Mesendoderm (in vitro differentiated cells): ENCODE data around the gene SH3BP2.

Source experiments
- DNase-seq: peaks from one replicate; pipeline ENCODE4 v3.0.0; 2013
- H2AK5ac ChIP-seq: 2 replicates; pipeline ENCODE4 v1.6.1; 2013; ENCODE audit warnings: low read length, inconsistent platforms
- H2BK120ac ChIP-seq: 2 replicates; pipeline ENCODE4 v1.6.1; 2013; ENCODE audit warnings: low read depth, mild to moderate bottlenecking, low read length, moderate library complexity, mixed read lengths
- H2BK15ac ChIP-seq: replicated peaks from 2 replicates; pipeline ENCODE4 v1.6.1; 2013; ENCODE audit warnings: low read depth, mild to moderate bottlenecking, moderate library complexity
- H2BK5ac ChIP-seq: 2 replicates; pipeline ENCODE4 v1.6.1; 2013; ENCODE audit warnings: low read length, inconsistent platforms
- H3K18ac ChIP-seq: 2 replicates; pipeline ENCODE4 v1.6.1; 2013; ENCODE audit warnings: mild to moderate bottlenecking, low read length, mixed read lengths
- H3K23ac ChIP-seq: one replicate; pipeline ENCODE4 v1.6.1; 2013; ENCODE audit warnings: low read length
- H3K27ac ChIP-seq: 2 replicates; pipeline ENCODE4 v1.5.1; 2013; ENCODE audit warnings: low read depth, mild to moderate bottlenecking, inconsistent platforms, low read length, moderate library complexity
- H3K27me3 ChIP-seq: 2 replicates; pipeline ENCODE4 v1.6.1; 2013; ENCODE audit warnings: low read length, control low read depth, mild to moderate bottlenecking, inconsistent platforms; ENCODE audit not compliant: insufficient read depth, poor library complexity
- H3K36me3 ChIP-seq: 2 replicates; pipeline ENCODE4 v1.6.1; 2013; ENCODE audit warnings: low read length, inconsistent platforms; ENCODE audit not compliant: control insufficient read depth, insufficient read depth
- H3K4ac ChIP-seq: one replicate; pipeline ENCODE4 v1.6.1; 2013; ENCODE audit warnings: low read depth, mild to moderate bottlenecking, low read length, moderate library complexity
- H3K4me1 ChIP-seq: 2 replicates; pipeline ENCODE4 v1.6.1; 2013; ENCODE audit warnings: low read depth, low read length, inconsistent platforms; ENCODE audit not compliant: control insufficient read depth
- H3K4me2 ChIP-seq: 2 replicates; pipeline ENCODE4 v1.6.1; 2013; ENCODE audit warnings: low read length
- H3K4me3 ChIP-seq: 2 replicates; pipeline ENCODE4 v1.5.1; 2013; ENCODE audit warnings: mild to moderate bottlenecking, low read length
- H3K56ac ChIP-seq: one replicate; pipeline ENCODE4 v1.6.1; 2013; ENCODE audit warnings: low read length
- H3K79me1 ChIP-seq: 2 replicates; pipeline ENCODE4 v1.6.1; 2013; ENCODE audit warnings: low read length, inconsistent platforms
- H3K79me2 ChIP-seq: 2 replicates; pipeline ENCODE4 v1.6.1; 2013; ENCODE audit warnings: mild to moderate bottlenecking, low read length; ENCODE audit not compliant: control insufficient read depth, insufficient read depth
- H3K9ac ChIP-seq: 2 replicates; pipeline ENCODE4 v1.6.1; 2013; ENCODE audit warnings: low read length, inconsistent platforms
- H4K5ac ChIP-seq: one replicate; pipeline ENCODE4 v1.6.1; 2013; ENCODE audit warnings: low read length
- H4K8ac ChIP-seq: one replicate; pipeline ENCODE4 v1.6.1; 2013; ENCODE audit warnings: low read depth, mild to moderate bottlenecking, control low read depth, low read length, moderate library complexity
- WGBS: extraction: QIAGEN DNeasy Blood & Tissue Kit; methylation state at CpG from one replicate; pipeline ENCODE4 v1.1.7; 2013; ENCODE audit warnings: low lambda C conversion rate, missing lambda C conversion rate; ENCODE audit not compliant: insufficient coverage; ENCODE audit errors: extremely low coverage; 5-methylcytosine and 5-hydroxymethylcytosine counted together

SH3BP2 gene

GRCh38 chr4:2800691-2801596 lies 8.1 kb downstream of the SH3BP2 start:
- Histone ChIP-seq H2BK120ac (no peak overlapping the region), H3K9ac (peak overlapping the region; percentile 63)

DNA sequence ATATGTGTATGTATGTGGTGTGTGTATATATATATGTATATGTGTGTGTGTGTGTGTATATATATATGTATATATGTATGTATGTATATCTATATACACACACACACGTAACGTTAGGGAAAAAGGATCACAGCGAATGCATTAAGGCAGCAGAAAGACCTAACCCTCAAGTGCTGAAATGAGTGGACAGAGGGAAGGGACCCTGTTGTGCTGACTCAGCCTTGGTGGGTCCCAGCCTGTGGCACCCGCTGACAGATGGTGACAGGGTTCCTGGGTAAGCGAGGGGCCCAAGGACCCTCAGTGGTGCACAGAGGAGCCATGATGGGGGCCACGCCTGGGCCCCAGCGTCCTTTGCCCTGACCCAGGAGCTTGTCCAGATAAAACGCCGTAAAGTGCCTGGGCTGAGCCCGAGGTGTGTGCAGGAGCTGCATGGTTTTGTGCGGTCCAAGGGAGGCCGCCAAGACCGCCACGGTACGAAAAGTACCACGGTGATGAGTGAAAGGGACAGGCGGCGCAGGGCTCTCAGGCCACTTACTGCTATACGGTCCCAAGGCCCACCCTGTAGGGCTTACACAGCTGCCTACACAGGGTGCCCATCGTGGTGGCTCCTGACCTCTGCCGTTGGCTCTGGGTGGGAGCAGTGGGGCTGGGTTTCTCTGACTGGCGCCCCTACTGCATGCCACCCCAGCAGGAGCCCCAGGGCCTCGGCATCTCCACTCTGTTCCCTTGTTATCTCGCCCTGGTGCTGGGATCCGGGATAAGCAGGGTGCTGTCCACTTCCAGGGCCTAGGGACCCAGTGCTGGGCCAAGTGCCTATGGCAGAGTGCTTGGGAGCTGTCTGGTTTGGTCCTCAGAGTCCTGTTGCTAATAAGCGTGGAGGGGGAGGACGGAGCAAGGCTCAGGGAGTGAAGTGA lies 10.0 kb downstream of the SH3BP2 start:
- Histone ChIP-seq H3K79me2 (no peaks in the 10 kb centered on the region), H3K27me3 (no peaks in the 10 kb centered on the region), H2BK15ac (no peak overlapping the region), H3K36me3 (no peaks in the 10 kb centered on the region), H3K9ac (no peak overlapping the region), H3K79me1 (no peaks in the 10 kb centered on the region), H3K4ac (no peak overlapping the region), H3K4me1 (peaks cover 2% of the 10 kb centered on the region), H3K56ac (peak overlapping the region; percentile 34), H2AK5ac (no peak overlapping the region), H2BK120ac (no peak overlapping the region), H4K5ac (no peak overlapping the region), H2BK5ac (no peak overlapping the region), H3K27ac (no peak overlapping the region), H4K8ac (no peak overlapping the region), H3K4me2 (no peak overlapping the region), H3K4me3 (no peak overlapping the region), H3K23ac (no peak overlapping the region), H3K18ac (no peak overlapping the region)
- no CpG with 5 or more reads among the region's 27 CpGs for WGBS
- no peak for DNase-seq

More at GRCh38 chr4:2800691-2801596, 8.1 kb downstream of the SH3BP2 start:
- peak overlapping the region; percentile 28 for H3K27ac ChIP-seq
- H3K4me2 ChIP-seq: no peak overlapping the region
- H3K18ac ChIP-seq: peak overlapping the region; percentile 8
- H3K4me1 ChIP-seq: peaks cover 2% of the 10 kb centered on the region
- H3K79me1 ChIP-seq: no peaks in the 10 kb centered on the region
- peak; percentile 79 for DNase-seq
- H3K23ac ChIP-seq: no peak overlapping the region
- no peak overlapping the region for H4K5ac ChIP-seq
- peak overlapping the region; percentile 73 for H2BK5ac ChIP-seq
- H3K79me2 ChIP-seq: no peaks in the 10 kb centered on the region
- peak overlapping the region; percentile 81 for H3K56ac ChIP-seq
- no peak overlapping the region for H2BK15ac ChIP-seq
- H2AK5ac ChIP-seq: no peak overlapping the region
- H4K8ac ChIP-seq: no peak overlapping the region
- H3K36me3 ChIP-seq: no peaks in the 10 kb centered on the region
- H3K27me3 ChIP-seq: no peaks in the 10 kb centered on the region
- H3K4me3 ChIP-seq: no peak overlapping the region
- H3K4ac ChIP-seq: no peak overlapping the region
- no CpG with 5 or more reads among the region's 29 CpGs for WGBS

GRCh38 chr4:2803624-2804448 lies 11.0 kb downstream of the SH3BP2 start:
- Histone ChIP-seq H3K79me1 (no peaks in the 10 kb centered on the region), H3K9ac (no peak overlapping the region), H2AK5ac (no peak overlapping the region), H2BK120ac (no peak overlapping the region), H3K18ac (no peak overlapping the region), H3K27me3 (no peaks in the 10 kb centered on the region), H3K4me2 (no peak overlapping the region), H2BK15ac (no peak overlapping the region), H3K79me2 (no peaks in the 10 kb centered on the region), H2BK5ac (no peak overlapping the region), H3K56ac (no peak overlapping the region), H4K5ac (no peak overlapping the region), H3K4ac (no peak overlapping the region), H3K27ac (no peak overlapping the region), H4K8ac (no peak overlapping the region), H3K4me1 (peaks cover 2% of the 10 kb centered on the region), H3K36me3 (no peaks in the 10 kb centered on the region), H3K4me3 (no peak overlapping the region), H3K23ac (no peak overlapping the region)
- no CpG with 5 or more reads among the region's 20 CpGs for whole genome bisulfite sequencing
- DNase-seq: no peak

DNA sequence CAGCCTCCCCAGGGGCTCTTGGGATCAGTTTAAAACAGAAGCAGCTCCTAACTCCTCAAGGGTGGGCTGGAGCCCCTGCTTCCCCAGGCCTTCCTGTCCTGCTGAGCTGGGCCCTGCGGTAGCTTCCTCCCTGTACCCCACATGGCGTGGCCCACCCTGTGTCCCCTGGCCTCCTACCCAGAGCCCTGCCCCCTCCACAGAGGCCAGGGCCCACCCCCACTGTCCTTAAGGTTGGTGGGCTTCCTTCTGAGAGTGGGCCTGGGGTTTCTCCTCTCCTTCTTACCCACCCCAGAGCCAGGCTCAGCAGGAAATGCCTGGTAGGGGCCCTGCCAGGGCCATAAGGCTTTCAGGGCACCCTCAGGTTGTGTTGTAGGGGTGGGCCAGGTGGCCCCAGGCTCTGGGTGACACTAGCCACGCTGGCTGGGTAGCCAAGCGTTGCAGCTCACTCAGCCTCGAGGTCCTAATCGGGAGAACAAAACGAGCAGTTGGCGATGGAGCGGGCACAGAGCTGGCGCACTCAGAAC lies 11.6 kb downstream of the SH3BP2 start:
- Histone ChIP-seq H3K4me1 (peaks cover 2% of the 10 kb centered on the region), H3K27me3 (no peaks in the 10 kb centered on the region), H3K9ac (no peak overlapping the region), H2BK15ac (no peak overlapping the region), H3K27ac (no peak overlapping the region), H3K79me1 (no peaks in the 10 kb centered on the region), H2BK5ac (no peak overlapping the region), H3K56ac (no peak overlapping the region), H4K8ac (no peak overlapping the region), H3K4me2 (no peak overlapping the region), H2BK120ac (no peak overlapping the region), H4K5ac (no peak overlapping the region), H3K4me3 (no peak overlapping the region), H2AK5ac (no peak overlapping the region), H3K79me2 (no peaks in the 10 kb centered on the region), H3K23ac (no peak overlapping the region), H3K36me3 (no peaks in the 10 kb centered on the region), H3K18ac (no peak overlapping the region), H3K4ac (no peak overlapping the region)
- no peak for DNase-seq
- WGBS: no CpG with 5 or more reads among the region's 10 CpGs

DNA sequence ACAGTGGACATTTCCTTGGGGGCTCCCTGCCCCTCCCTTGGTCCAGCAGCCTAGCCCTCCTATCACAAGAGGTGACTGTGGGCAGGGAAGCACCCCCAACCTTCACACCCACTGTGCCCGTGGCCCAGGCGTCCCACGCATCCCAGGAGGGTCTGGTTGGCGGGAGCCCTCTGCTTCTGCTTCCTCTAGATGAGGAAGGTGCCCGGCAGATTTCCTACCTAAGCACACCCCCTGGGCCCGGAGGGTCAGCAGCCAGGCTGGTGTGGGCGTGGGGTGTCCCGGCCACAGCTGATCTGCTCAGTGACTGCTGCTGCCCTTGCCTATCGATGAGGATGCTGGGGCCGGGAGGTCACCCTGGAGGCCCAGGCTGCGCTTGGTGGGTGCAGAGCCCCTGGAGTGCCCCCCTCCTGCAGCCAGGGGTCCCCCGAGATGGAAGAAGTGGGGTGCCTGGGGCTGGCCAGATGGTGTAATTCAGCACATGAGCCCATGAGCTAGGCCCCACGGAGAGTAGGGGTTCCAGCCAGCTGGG lies 12.2 kb downstream of the SH3BP2 start:
- Histone ChIP-seq H3K4me1 (peaks cover 2% of the 10 kb centered on the region), H2BK5ac (no peak overlapping the region), H4K5ac (no peak overlapping the region), H3K27me3 (no peaks in the 10 kb centered on the region), H3K4ac (no peak overlapping the region), H3K4me2 (no peak overlapping the region), H3K9ac (no peak overlapping the region), H3K27ac (no peak overlapping the region), H3K56ac (no peak overlapping the region), H2BK15ac (no peak overlapping the region), H3K79me2 (no peaks in the 10 kb centered on the region), H4K8ac (no peak overlapping the region), H3K79me1 (no peaks in the 10 kb centered on the region), H3K18ac (no peak overlapping the region), H2BK120ac (no peak overlapping the region), H3K23ac (no peak overlapping the region), H3K36me3 (no peaks in the 10 kb centered on the region), H3K4me3 (no peak overlapping the region), H2AK5ac (no peak overlapping the region)
- WGBS: no CpG with 5 or more reads among the region's 13 CpGs
- no peak for DNase-seq
